OCI-M1 (cell line): ENCODE measurements around the gene TIE1.

Source experiments
- DNase-seq: peaks from one replicate; lab custom pipeline; 2025; lab: John Stamatoyannopoulos, UW

The TIE1 gene

GRCh38 chr1:43338001-43338400 is 37.2 kb downstream of the TIE1 start:
- no peak for DNase-seq

GRCh38 chr1:43339584-43340232 is 38.9 kb downstream of the TIE1 start:
- DNase-seq = no peak

- no peak for DNase-seq
Observed at GRCh38 chr1:43340559-43340958, 39.8 kb downstream of the TIE1 start.

- peak; percentile 38 for DNase-seq
Observed at GRCh38 chr1:43344267-43344850, 43.6 kb downstream of the TIE1 start.

GRCh38 chr1:43345120-43345519 is 44.3 kb downstream of the TIE1 start:
- DNase-seq = peak; percentile 70

GRCh38 chr1:43346636-43347035 is 45.9 kb downstream of the TIE1 start:
- DNase-seq = no peak

- DNase-seq = no peak
Observed at GRCh38 chr1:43348343-43348808, 47.6 kb downstream of the TIE1 start.

GRCh38 chr1:43348809-43349593 is 48.2 kb downstream of the TIE1 start:
- no peak for DNase-seq

- no peak for DNase-seq
Observed at GRCh38 chr1:43349594-43350306, 49.0 kb downstream of the TIE1 start.

- no peak for DNase-seq
Observed at GRCh38 chr1:43350976-43351375, 50.2 kb downstream of the TIE1 start.

- DNase-seq = no peak
Observed at GRCh38 chr1:43351421-43352350, 50.9 kb downstream of the TIE1 start.

- no peak for DNase-seq
Observed at GRCh38 chr1:43352351-43352705, 51.5 kb downstream of the TIE1 start.

GRCh38 chr1:43352881-43353280 is 52.1 kb downstream of the TIE1 start:
- no peak for DNase-seq

GRCh38 chr1:43354471-43354870 is 53.7 kb downstream of the TIE1 start:
- DNase-seq = no peak

GRCh38 chr1:43354936-43355335 is 54.2 kb downstream of the TIE1 start:
- DNase-seq = no peak

GRCh38 chr1:43357251-43357650 is 56.5 kb downstream of the TIE1 start:
- DNase-seq = no peak

GRCh38 chr1:43358121-43358745 is 57.5 kb downstream of the TIE1 start:
- peak; percentile 85 for DNase-seq

GRCh38 chr1:43358746-43359693 is 58.2 kb downstream of the TIE1 start, which contains the start of gene CDC20:
TSS of gene CDC20 (plus strand) at chr1:43358981. CDS start at chr1:43359216, 235 bp downstream.
- DNase-seq = peak; percentile 99

GRCh38 chr1:43359696-43360095 is 58.9 kb downstream of the TIE1 start:
- DNase-seq = no peak

GRCh38 chr1:43360616-43361015 is 59.8 kb downstream of the TIE1 start:
- no peak for DNase-seq
